ENCODE measurements around the gene HEXB.

HEXB gene

DNA sequence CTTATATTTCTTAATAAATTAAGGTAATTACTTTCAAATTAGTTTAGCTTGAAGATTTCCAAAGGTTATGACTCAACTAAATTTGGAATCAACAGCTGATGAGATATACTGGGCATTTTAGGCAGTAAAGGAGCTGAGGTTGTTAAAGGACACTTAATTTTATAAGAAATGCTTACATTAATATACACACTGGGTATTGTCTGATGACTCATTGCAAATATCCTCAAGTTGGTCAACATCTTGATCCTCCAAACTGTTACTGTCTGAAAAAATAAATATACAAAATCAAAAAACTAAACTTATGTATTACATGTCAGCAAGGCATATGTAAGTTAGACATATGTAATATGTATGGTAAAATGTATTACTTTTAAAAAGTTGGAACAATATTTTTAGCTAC is 78.5 kb downstream of the HEXB start:
- Histone ChIP-seq H3K4me1 (ENCODE audit: control insufficient read depth, low read depth, low read length) (peaks cover 8% of the 10 kb centered on the region), H3K4me3 (ENCODE audit: low read length) (no peak overlapping the region), H3K27ac (ENCODE audit: low read length) (no peak overlapping the region), H3K36me3 (ENCODE audit: control insufficient read depth, low read depth, low read length) (peaks cover 33% of the 10 kb centered on the region), H3K9me3 (ENCODE audit: control insufficient read depth, low read depth, low read length) (no peaks in the 10 kb centered on the region), H3K9ac (ENCODE audit: low read length) (no peak overlapping the region), H3K27me3 (ENCODE audit: control insufficient read depth, insufficient read depth, low read length) (no peaks in the 10 kb centered on the region)

DNA sequence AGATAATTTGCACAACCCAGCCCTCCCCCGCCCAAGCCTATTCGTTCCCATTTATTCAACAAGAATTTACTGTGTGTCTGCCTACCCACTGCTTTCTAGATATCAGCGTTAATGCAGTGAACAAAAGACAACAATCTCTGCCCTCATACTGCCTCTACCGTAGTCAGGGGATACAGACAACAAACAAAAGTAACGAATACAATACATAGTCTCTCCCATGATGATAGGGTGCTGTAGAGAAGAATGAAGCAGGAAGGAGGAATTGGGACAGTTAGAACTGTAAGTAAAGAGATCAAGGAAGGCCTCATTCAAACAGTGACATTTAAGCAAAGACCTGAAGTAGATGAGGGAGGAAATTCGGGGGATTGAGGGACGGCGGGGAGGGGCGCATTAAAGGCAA is 80.2 kb downstream of the HEXB start:
- Histone ChIP-seq H3K4me1 (ENCODE audit: control insufficient read depth, low read depth, low read length) (peaks cover 8% of the 10 kb centered on the region), H3K27ac (ENCODE audit: low read length) (no peak overlapping the region), H3K4me3 (ENCODE audit: low read length) (peak overlapping the region; percentile 100), H3K27me3 (ENCODE audit: control insufficient read depth, insufficient read depth, low read length) (no peaks in the 10 kb centered on the region), H3K9me3 (ENCODE audit: control insufficient read depth, low read depth, low read length) (no peaks in the 10 kb centered on the region), H3K9ac (ENCODE audit: low read length) (no peak overlapping the region), H3K36me3 (ENCODE audit: control insufficient read depth, low read depth, low read length) (peaks cover 36% of the 10 kb centered on the region)

DNA sequence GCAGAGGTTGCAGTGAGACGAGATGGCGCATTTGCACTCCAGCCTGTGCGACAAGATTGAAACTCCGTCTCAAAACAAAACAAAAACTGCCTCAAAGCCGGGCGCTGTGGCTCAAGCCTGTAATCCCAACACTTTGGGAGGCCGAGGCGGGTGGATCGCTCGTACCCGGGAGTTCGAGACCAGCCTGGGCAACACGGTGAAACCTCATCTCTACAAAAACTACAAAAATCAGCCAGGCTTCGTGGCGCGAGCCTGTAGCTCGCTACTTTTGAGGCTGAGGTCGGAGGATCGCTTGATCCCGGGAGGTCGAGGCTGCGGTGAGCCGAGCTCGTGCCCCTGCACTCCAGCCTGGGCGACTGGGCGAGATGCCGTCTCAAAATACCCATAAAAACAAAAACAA is 80.9 kb downstream of the HEXB start:
- Histone ChIP-seq H3K9me3 (ENCODE audit: control insufficient read depth, low read depth, low read length) (no peaks in the 10 kb centered on the region), H3K9ac (ENCODE audit: low read length) (peak overlapping the region; percentile 80), H3K4me3 (ENCODE audit: low read length) (peak overlapping the region; percentile 100), H3K4me1 (ENCODE audit: control insufficient read depth, low read depth, low read length) (peaks cover 8% of the 10 kb centered on the region), H3K27me3 (ENCODE audit: control insufficient read depth, insufficient read depth, low read length) (no peaks in the 10 kb centered on the region), H3K27ac (ENCODE audit: low read length) (no peak overlapping the region), H3K36me3 (ENCODE audit: control insufficient read depth, low read depth, low read length) (peaks cover 39% of the 10 kb centered on the region)

DNA sequence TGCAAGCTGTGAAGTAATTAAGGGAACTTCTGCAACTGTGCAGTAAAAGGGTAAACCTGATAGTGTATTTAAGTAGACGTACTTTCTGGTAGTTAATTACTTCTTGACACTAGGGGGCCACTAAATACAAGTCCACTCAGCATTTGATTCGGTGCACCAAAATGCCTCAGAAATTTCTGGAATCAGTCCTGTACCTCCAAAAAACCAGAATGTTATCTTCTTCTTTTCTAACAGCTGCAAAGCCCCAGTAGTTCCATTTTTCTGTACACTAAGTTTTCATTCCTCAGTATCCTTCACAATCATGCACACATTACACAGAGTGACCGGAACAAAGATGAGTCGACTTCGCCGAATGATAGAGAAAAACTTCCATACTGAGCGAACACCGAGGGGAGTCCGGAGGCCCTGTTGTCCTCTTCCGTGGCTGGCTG is 81.4 kb downstream of the HEXB start:
- Histone ChIP-seq H3K9me3 (ENCODE audit: control insufficient read depth, low read depth, low read length) (no peaks in the 10 kb centered on the region), H3K27me3 (ENCODE audit: control insufficient read depth, insufficient read depth, low read length) (no peaks in the 10 kb centered on the region), H3K4me1 (ENCODE audit: control insufficient read depth, low read depth, low read length) (peaks cover 8% of the 10 kb centered on the region), H3K36me3 (ENCODE audit: control insufficient read depth, low read depth, low read length) (peaks cover 43% of the 10 kb centered on the region), H3K4me3 (ENCODE audit: low read length) (peak overlapping the region; percentile 100), H3K9ac (ENCODE audit: low read length) (peak overlapping the region; percentile 80), H3K27ac (ENCODE audit: low read length) (no peak overlapping the region)

DNA sequence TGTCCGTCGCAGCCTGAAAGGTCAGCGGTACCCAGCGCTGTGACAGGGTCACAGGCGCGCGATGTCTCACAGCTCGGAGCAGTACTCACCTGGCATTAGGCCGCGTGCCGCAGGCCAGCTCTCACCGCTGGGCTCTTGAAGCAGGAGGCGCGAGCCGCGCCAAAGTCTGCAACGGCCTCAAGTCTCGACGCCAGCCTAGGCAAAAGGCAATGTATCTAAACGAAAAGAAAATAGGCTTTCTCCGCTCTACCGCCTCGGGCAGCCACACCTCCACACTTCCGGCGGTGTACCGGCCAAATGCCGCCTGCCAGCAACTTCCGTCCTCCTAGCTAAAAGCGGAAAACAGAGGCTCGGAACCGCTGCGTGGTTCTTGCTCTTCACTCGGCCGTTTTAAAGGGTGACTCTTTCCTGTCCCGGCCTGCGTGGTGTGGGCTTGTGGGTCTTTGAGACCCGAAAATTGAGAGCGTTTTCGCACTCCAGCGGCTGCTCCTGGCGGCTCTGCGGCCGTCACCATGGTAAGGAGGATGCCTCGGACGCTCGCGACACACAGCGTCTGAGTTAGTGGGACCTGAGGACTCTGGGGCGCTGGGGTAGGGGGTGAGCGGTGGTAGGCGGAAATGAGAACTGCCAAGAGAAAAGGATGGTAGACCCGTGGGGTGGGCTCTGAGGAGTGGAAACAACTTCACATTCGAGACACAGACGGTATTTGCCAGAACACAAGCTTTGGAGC is 82.0 kb downstream of the HEXB start, which contains the start of the genes GFM2 and NSA2:
GFM2 (minus strand) TSS at position 269 of the 730 bp plus-strand sequence. CDS start 3,375 bp downstream, outside the sequence.
NSA2 (plus strand) TSS at position 401 of the 730 bp plus-strand sequence; CDS start at position 513, 112 bp downstream.
- peaks cover 8% of the 10 kb centered on the region for H3K4me1 ChIP-seq (ENCODE audit: control insufficient read depth, low read depth, low read length)
- peaks cover 39% of the 10 kb centered on the region for H3K36me3 ChIP-seq (ENCODE audit: control insufficient read depth, low read depth, low read length)
- peak within 1 kb of the TSS; percentile 80 for H3K9ac ChIP-seq (ENCODE audit: low read length)
- H3K9me3 ChIP-seq (ENCODE audit: control insufficient read depth, low read depth, low read length), result no peaks in the 10 kb centered on the region
- H3K4me3 ChIP-seq (ENCODE audit: low read length), result peak within 1 kb of the TSS; percentile 100
- H3K27ac ChIP-seq (ENCODE audit: low read length), result peak within 1 kb of the TSS; percentile 10
- H3K27me3 ChIP-seq (ENCODE audit: control insufficient read depth, insufficient read depth, low read length), result no peaks in the 10 kb centered on the region

DNA sequence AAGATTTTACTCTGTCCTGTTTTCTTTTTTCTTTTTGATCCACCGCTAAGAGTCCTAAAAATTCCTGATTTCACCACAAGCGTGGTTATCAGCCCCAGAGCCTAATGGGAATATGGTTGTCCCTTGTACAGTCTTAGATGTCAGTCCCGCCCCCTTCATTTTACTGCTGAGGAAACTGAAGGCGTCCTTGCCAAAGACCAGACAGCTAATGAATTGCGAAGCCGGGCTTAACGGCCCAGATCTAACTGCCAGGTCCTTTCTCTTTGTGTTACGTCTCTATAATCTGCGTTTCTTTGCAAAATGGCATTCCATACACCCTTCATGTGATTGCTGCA is 82.5 kb downstream of the HEXB start:
- Histone ChIP-seq H3K27me3 (ENCODE audit: control insufficient read depth, insufficient read depth, low read length) (no peaks in the 10 kb centered on the region), H3K36me3 (ENCODE audit: control insufficient read depth, low read depth, low read length) (peaks cover 40% of the 10 kb centered on the region)

More for the DNA sequence above, 82.5 kb downstream of the HEXB start:
- peaks cover 8% of the 10 kb centered on the region for H3K4me1 ChIP-seq (ENCODE audit: control insufficient read depth, low read depth, low read length)
- H3K9ac ChIP-seq (ENCODE audit: low read length), result peak overlapping the region; percentile 80
- peak overlapping the region; percentile 10 for H3K27ac ChIP-seq (ENCODE audit: low read length)
- H3K9me3 ChIP-seq (ENCODE audit: control insufficient read depth, low read depth, low read length), result no peaks in the 10 kb centered on the region
- peak overlapping the region; percentile 100 for H3K4me3 ChIP-seq (ENCODE audit: low read length)
